SH-SY5Y (cell line): ENCODE data around the gene ZNF451.

Experiments used
- GATA2 ChIP-seq: IDR thresholded peaks from 2 replicates; pipeline ENCODE4 v1.6.1; 2011; ENCODE audit warnings: mild to moderate bottlenecking, low read depth, low read length
- GATA3 ChIP-seq: IDR thresholded peaks from 2 replicates; pipeline ENCODE4 v1.6.1; 2011; ENCODE audit warnings: low read depth, mild to moderate bottlenecking, low read length, moderate library complexity

ZNF451 gene

DNA sequence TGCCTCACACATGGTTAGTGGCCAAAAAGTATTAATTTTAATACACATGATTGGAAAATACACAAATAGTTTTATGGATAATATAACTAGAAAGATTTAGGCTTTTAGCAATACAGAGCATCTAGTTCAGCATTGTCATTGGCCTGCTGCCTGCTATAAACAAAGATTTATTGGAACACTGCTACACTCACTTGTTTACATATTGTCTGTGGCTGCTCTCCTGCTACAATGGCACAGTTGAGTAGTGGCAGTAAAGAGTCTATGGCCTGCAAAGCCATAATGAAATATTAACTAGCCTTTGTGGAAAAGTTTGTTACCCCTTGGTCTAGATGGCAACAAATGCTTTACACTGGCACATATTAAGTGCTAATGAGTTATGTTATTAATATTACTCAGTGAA is 37.8 kb downstream of the ZNF451 start:
- no peak for TF ChIP-seq GATA2
- no peak for TF ChIP-seq GATA3

DNA sequence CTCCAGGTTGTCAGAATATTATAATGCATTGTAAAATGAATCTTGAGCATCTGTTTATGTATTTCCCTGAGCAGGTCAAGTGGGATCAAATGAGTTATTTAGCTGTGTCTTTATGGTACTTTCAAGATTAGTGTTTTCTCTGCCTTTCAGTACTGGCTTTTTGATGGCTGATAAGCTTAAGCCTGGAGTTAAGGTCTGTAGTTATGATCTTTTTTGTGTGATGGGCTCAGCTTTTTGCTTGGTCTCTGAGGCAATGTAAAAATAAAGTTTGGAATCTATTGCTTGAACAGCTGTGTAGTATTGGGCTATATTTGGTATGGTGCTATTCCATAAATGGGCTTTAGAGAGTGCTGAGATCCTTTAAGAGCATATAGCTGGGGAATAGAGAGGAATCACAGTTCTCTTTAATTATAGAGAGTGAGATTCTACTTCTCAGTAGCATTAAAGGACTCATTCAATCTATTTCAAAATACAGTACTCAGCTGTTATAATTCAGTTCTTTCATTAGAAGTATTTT is 40.7 kb downstream of the ZNF451 start:
- TF ChIP-seq GATA3 (no peak), GATA2 (no peak)

DNA sequence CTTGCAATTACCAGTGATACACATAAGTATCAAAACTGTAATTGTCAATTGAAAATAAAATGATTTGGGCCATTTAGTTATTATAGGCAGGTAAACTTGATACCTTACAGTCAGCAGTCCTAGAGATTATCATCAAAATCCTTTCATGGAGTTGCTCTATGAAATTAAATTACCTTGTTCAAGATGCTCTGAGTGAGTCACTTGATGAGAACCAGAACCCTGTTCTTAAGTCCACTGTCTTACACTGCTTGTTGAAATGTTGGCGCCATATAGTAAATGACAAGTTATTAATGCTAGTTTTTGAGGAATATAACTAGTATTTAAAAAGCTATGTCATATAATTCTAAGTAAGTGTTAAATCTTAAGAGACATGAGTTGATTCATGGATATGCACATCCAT is 45.0 kb downstream of the ZNF451 start:
- TF ChIP-seq GATA2 = no peak

DNA sequence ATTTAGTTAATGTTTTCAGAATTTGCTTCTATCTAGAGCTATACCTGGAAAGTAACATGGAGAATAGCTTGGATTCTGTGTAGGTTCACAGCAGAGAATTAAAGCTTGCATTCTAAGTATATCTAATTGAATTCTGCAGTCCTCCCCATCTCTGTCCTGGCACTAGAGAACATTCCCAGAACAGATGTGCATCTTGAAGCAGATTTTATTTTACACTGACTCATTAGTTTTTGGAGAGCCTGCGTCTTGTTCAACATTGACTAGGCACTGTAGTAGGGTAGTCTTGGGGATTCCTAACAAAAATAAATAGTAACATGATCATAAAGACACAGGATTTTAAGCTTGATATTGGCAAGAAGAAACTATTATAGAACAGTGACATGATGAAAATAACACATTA is 45.9 kb downstream of the ZNF451 start:
- TF ChIP-seq GATA2 (no peak), GATA3 (no peak)

DNA sequence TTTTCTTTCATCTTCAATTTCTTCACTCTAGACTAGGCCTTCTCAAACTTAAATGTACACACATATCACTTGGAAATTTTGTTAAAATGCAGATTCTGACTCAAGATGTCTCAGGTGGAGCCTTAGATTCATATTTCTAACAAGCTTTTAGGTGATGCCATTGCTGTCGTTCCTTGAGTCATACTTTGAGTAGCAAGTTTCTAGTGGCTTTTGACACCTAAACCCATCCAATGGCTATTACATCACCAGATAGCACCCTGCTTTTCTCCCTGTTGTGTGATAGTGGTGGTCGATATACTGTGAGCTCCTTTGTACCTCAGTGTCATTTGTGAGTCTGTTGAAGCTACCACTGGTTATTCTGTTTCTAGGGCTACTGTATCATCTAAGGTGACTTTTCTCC is 47.4 kb downstream of the ZNF451 start:
- TF ChIP-seq GATA2 (no peak), GATA3 (no peak)

DNA sequence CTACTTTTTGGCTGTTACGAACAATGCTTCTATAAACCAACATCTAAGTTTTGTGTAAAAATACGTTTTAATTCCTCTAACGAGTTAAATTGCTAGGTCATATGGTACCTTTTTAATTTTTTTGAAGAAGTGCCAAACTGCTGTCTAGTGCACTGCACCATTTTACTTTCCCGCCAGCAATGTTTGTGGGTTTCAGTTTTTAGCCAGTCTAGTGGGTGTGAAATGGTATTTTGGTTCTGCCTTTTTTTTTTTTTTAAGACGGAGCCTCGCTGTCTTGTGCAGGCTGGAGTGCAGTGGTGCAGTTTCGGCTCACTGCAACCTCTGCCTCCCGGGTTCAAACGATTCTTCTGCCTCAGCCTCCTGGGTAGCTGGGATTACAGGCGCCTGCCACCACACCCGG is 48.0 kb downstream of the ZNF451 start:
- no peak for TF ChIP-seq GATA3
- no peak for TF ChIP-seq GATA2

DNA sequence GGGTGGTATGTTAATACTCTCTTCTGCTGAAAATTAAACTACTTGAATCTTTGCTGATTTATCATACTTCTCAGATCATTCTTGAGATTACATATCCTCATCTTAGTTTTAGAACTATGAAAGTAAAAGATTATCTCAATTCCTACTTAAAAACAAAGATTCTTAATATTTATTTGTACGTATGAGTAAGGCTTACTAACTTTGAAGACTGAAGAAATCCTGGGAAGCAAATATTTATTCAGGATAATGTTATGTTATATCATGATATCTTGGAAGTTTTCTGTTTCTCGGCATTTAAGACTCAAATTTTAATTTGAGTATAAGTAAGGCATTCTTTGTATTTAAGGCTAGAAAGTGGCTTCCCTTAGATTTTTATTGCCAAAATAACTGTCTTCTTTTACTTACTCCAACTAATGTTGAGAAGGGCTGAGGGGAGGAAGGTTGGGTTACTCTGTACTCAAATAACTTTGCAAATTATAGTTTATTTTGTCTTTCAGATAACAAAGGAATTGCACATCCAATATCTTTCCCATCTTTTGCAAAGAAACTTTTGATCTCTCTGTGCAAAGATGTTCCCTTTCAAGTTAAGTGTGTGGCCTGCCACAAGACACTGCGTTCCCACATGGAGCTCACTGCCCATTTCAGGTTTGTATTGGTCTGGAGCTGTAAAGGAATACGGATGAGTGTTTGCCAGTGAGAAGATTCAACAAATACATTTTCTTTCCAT is 51.6 kb downstream of the ZNF451 start:
- TF ChIP-seq GATA3 (no peak), GATA2 (no peak)

DNA sequence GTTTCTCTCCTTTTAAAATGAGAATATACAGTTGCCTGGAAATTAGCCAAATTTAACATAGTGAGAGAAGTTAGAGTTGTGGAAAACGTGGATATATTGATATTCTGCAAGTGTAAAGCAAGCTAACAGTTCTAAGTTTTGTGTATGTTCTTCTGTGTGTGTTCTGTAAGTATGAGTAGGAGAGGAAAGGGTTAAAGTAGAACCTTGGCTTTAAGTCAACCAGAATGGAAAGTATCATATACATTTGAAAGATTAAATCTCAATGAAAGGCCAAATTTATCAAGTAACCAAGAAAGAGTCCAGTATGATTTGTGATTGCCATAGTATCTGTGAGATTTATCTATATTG is 52.2 kb downstream of the ZNF451 start:
- no peak for TF ChIP-seq GATA3

DNA sequence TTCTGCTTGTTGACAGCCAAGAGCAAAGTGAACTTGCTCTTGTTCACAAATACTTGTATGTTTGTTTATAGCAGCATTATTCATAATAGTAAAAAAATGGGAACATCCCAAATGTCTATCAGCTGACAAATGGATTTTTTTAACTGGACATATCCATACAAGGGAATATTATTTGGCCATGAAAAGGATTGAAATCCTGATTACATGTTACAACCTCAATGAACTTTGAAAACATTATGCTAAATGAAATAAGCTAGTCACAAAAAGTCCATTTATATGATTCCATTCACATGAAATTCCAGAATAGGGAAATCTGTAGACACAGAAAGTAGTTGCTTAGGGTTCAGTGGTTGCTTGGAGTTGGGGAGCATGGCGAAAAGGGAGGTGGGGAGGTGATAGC is 53.7 kb downstream of the ZNF451 start:
- TF ChIP-seq GATA3 (no peak), GATA2 (no peak)

DNA sequence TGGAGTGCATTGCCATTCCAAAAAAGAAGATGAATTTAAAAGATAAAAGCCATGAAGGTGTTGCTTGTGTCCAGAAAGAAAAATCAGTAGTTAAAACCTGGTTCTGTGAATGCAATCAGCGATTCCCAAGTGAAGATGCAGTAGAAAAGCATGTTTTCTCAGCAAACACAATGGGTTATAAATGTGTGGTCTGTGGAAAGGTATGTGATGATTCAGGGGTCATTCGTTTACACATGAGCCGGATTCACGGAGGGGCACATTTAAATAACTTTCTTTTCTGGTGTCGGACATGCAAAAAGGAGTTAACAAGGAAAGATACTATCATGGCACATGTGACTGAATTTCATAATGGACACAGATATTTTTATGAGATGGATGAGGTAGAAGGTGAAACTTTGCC is 57.4 kb downstream of the ZNF451 start:
- TF ChIP-seq GATA3 (no peak), GATA2 (no peak)

DNA sequence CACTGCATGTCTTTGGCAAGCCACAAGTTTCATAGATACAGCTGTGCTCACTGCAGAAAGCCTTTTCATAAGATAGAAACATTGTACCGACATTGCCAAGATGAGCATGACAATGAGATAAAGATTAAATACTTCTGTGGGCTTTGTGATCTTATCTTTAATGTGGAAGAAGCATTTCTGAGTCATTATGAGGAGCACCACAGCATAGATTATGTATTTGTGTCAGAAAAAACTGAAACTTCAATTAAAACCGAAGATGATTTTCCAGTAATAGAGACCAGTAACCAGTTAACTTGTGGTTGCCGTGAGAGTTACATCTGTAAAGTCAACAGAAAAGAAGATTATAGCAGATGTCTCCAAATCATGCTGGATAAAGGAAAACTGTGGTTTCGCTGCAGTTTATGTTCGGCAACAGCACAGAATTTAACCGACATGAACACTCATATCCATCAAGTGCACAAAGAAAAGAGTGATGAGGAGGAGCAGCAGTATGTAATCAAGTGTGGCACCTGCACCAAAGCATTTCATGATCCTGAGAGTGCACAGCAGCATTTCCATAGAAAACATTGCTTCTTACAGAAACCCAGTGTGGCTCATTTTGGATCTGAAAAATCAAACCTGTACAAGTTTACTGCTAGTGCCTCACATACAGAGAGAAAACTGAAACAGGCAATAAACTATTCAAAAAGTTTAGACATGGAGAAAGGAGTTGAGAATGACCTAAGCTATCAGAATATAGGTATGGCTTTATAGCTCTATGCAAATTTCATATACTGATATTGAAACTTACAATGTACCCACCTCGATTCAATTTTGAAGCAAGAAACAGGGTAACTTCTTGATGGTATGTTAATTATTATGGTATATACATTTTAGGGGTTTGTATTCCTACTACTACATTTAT is 58.2 kb downstream of the ZNF451 start:
- TF ChIP-seq GATA3 (no peak), GATA2 (no peak)

DNA sequence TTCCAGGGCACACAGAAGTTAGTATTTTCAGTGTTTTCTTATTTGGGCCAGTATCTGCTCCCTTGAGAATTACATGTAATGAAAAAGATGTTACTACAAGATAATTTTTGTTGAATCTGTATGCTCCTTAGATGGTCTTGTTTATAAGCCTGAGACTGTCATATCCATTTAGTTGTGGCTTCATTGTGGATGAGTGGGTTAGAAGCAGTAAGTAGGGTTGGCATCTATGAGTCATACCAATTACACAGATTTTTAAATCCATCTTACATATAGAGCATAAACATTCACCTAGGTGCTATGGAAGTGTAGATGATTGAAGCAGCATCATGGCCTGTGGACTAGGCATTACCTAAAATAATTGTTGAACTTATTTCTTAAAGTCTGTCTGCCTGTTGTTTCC is 68.7 kb downstream of the ZNF451 start:
- TF ChIP-seq GATA3 (no peak), GATA2 (no peak)

DNA sequence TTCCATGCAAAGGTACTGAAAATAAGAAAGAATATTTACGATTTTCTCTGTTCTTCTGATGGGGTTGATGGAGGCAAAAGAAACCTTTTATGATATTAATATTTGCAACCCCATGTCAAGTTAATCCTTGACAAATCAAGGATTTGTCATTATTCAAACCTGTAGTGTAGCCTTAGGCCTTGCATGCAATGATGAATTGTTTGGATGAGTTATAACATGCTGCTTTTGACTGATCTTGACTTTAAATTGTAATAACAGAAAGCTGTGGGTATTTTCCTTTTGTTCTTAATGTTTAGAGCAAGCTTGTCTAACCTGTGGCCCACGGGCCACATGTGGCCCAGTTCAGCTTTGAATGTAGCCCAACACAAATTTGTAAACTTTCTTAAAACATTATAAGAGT is 69.1 kb downstream of the ZNF451 start:
- TF ChIP-seq GATA3 = no peak
- no peak for TF ChIP-seq GATA2

DNA sequence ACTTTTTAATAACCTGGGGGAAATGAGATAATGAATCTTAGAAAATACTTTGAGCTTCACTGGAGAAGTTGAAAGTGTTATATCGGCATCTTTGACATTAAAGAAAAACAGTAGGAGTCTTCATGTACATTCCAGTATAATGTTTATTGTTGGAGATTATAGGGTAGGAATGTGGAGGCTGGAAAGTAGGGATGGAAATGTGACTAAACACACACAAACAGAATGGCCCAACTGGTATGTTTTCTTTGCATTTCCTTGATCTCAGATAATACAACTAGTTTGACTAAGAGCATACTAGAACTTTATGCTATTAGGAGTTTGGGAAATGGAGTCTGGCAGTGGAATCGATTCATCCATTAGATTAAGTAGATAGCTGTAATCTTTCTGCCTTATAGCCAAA is 72.0 kb downstream of the ZNF451 start:
- no peak for TF ChIP-seq GATA2
- TF ChIP-seq GATA3 = no peak

DNA sequence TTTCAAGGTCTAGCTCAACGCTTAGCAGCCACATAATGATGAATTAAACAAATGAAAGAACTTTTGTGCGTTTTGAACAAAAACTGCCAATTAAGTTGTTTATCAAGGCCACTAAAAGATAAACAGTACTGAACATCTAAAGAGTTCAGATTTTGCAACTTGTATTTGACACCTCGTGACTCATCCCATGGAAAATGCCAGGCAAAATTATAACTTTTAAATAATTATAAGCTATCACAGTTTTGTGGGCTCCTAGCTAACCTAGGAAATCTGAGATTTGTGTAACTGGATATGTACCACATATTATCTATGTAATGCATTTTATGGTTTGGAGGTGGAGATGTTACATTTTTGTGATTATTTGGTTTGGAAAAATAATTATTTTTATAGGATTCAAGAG is 72.5 kb downstream of the ZNF451 start:
- TF ChIP-seq GATA2 = no peak
- TF ChIP-seq GATA3 = no peak
